ENCODE measurements around the gene COIL. TPM values are rescaled to one million over a fixed set of nuclear protein-coding genes. Genes with fewer than 3 reads are reported as not detected.

The COIL gene
- total RNA-seq, 4 donors from 2014 or later = 6.3 to 9.7 (median 9.0) TPM

GRCh38 chr17:56949595-56949994, 11.3 kb downstream of the COIL start:
- no peak for ATAC-seq
- in situ Hi-C loops (cut with MboI; ENCODE audit: low sequenced_read_pairs in 4 of 4) = no loop called here

GRCh38 chr17:56948491-56948890, 12.4 kb downstream of the COIL start:
- TF ChIP-seq POLR2A (IDR thresholded peaks at IDR 0.05) (no peak), CTCF (IDR thresholded peaks at IDR 0.05 in 4 of 5, conservative IDR thresholded peaks at IDR 0.05 in 1 of 5) (no peak)
- Histone ChIP-seq H3K36me3 (peaks cover 0 to 59% of the 10 kb centered on the region in 2 donors), H3K4me1 (no peaks in the 10 kb centered on the region), H3K27me3 (no peaks in the 10 kb centered on the region), H3K9me3 (no peaks in the 10 kb centered on the region), H3K27ac (no peak overlapping the region), H3K4me3 (no peak overlapping the region)
- ATAC-seq (no peak), DNase-seq (no peak)
- intact Hi-C loops (cut with DNase I; ENCODE audit: low total_unique reads) = no loop called here
- in situ Hi-C loops (cut with MboI; ENCODE audit: low sequenced_read_pairs in 4 of 4) = no loop called here

More at GRCh38 chr17:56949595-56949994, 11.3 kb downstream of the COIL start:
- no peak for DNase-seq
- H3K27ac ChIP-seq = no peak overlapping the region
- no peak for TF ChIP-seq POLR2A (IDR thresholded peaks at IDR 0.05)
- no peak for TF ChIP-seq CTCF (IDR thresholded peaks at IDR 0.05 in 4 of 5, conservative IDR thresholded peaks at IDR 0.05 in 1 of 5)
- peaks cover 0 to 48% of the 10 kb centered on the region in 2 donors for H3K36me3 ChIP-seq
- H3K27me3 ChIP-seq = no peaks in the 10 kb centered on the region
- H3K4me1 ChIP-seq = no peaks in the 10 kb centered on the region
- H3K4me3 ChIP-seq = no peak overlapping the region
- H3K9me3 ChIP-seq = no peaks in the 10 kb centered on the region
- intact Hi-C loops (cut with DNase I; ENCODE audit: low total_unique reads) = no loop called here

GRCh38 chr17:56947741-56948140, 13.1 kb downstream of the COIL start:
- Histone ChIP-seq H3K9me3 (no peaks in the 10 kb centered on the region), H3K36me3 (peaks cover 0 to 65% of the 10 kb centered on the region in 2 donors), H3K27me3 (no peaks in the 10 kb centered on the region), H3K4me3 (no peak overlapping the region), H3K4me1 (no peaks in the 10 kb centered on the region), H3K27ac (no peak overlapping the region)
- in situ Hi-C loops (cut with MboI; ENCODE audit: low sequenced_read_pairs in 4 of 4) (no loop called here), intact Hi-C loops (cut with DNase I; ENCODE audit: low total_unique reads) (no loop called here)
- ATAC-seq (no peak), DNase-seq (no peak)
- TF ChIP-seq POLR2A (IDR thresholded peaks at IDR 0.05) = no peak
- TF ChIP-seq CTCF (IDR thresholded peaks at IDR 0.05 in 4 of 5, conservative IDR thresholded peaks at IDR 0.05 in 1 of 5) = no peak

- Histone ChIP-seq H3K27ac (no peak overlapping the region), H3K4me3 (no peak overlapping the region), H3K36me3 (peaks cover 0 to 81% of the 10 kb centered on the region in 2 donors), H3K27me3 (no peaks in the 10 kb centered on the region), H3K9me3 (no peaks in the 10 kb centered on the region), H3K4me1 (no peaks in the 10 kb centered on the region)
- intact Hi-C loops (cut with DNase I; ENCODE audit: low total_unique reads) (no loop called here), in situ Hi-C loops (cut with MboI; ENCODE audit: low sequenced_read_pairs in 4 of 4) (no loop called here)
- ATAC-seq (no peak), DNase-seq (no peak)
- no peak for TF ChIP-seq CTCF (IDR thresholded peaks at IDR 0.05 in 4 of 5, conservative IDR thresholded peaks at IDR 0.05 in 1 of 5)
- no peak for TF ChIP-seq POLR2A (IDR thresholded peaks at IDR 0.05)
Observed at GRCh38 chr17:56945938-56946505, 14.8 kb downstream of the COIL start.

Measured in gastrocnemius medialis (tissue), 4 donors.